ES-I3 (cell line): ENCODE measurements around the gene DNAH7.

ENCODE experiments used
- H3K36me3 ChIP-seq: 2 replicates; pipeline ENCODE4 v1.6.1; 2013; ENCODE audit warnings: mild to moderate bottlenecking, low read length, control low read depth, moderate library complexity; ENCODE audit not compliant: insufficient read depth
- H3K4me1 ChIP-seq: 2 replicates; pipeline ENCODE4 v1.6.1; 2013; ENCODE audit warnings: mild to moderate bottlenecking, control low read depth, low read length; ENCODE audit not compliant: insufficient read depth
- H3K9ac ChIP-seq: 2 replicates; pipeline ENCODE4 v1.6.1; 2013; ENCODE audit warnings: low read depth, mild to moderate bottlenecking, low read length, moderate library complexity
- H3K9me3 ChIP-seq: 2 replicates; pipeline ENCODE4 v1.6.1; 2013; ENCODE audit warnings: mild to moderate bottlenecking, low read length, moderate library complexity; ENCODE audit not compliant: control insufficient read depth, insufficient read depth

DNAH7 gene

DNA sequence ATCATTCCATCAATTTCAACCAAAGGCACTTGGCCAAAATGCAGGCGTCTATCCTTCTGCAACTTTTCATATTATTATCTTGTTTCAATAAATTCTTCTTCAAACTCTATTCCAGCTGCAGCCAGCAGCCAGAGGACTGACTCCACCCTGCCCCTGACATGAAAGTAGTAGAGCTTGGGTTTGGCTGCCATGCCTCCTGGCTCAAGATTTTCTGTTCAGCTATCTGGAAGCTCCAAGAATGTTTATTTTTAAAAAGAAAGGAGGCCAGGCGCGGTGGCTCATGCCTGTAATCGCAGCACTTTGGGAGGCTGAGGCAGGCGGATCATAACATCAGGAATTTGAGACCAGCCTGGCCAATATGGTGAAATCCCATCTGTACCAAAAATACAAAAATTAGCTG, 4.9 kb downstream of the DNAH7 start:
- Histone ChIP-seq H3K4me1 (peaks cover 7% of the 10 kb centered on the region; the same call in 1 of the 2 replicates), H3K9ac (no peak overlapping the region), H3K36me3 (no peaks in the 10 kb centered on the region), H3K9me3 (no peaks in the 10 kb centered on the region)

DNA sequence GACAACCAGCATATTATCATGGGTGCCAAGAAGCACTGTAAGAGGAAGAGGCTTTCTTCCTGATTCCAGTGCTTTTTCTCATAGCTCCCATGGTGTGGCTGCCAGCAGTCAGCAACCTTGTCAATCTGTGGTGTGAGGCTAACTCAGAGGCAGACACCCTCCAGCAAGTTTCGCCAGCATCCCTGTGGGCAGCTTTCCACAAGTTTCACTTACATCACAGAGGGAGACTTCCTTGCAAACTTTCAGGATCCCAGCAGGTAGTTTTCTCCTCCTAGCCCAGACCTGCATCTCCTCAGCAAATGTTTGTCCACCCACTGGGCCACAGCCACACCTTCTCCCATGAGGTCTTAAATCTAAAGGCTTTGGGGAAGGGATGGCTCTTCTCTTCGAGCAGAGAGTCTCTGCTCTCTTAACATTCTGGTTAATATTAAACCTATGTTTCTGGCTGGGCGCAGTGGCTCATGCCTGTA, 9.1 kb downstream of the DNAH7 start:
- Histone ChIP-seq H3K4me1 (peaks cover 7% of the 10 kb centered on the region; the same call in 1 of the 2 replicates), H3K9ac (no peak overlapping the region), H3K36me3 (no peaks in the 10 kb centered on the region), H3K9me3 (no peaks in the 10 kb centered on the region)

DNA sequence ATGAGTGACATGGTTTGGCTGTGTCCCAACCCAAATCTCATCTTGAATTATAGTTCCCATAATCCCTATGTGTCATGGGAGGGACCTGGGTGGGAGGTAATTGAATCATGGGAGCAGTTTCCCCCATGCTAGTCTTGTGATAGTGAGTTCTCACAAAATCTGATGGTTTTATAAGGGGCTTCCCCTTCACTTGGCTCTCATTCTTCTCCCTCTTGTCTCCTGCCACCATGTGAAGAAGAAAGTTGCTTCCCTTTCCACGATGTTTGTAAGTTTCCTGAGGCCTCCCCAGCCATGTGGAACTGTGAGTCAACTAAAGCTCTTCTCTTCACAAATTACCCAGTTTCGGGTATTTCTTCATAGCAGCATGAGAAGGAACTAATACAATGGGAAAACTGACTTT, 14.0 kb downstream of the DNAH7 start:
- Histone ChIP-seq H3K36me3 (no peaks in the 10 kb centered on the region), H3K9ac (no peak overlapping the region), H3K9me3 (no peaks in the 10 kb centered on the region), H3K4me1 (peaks cover 6% of the 10 kb centered on the region; the same call in 1 of the 2 replicates)

DNA sequence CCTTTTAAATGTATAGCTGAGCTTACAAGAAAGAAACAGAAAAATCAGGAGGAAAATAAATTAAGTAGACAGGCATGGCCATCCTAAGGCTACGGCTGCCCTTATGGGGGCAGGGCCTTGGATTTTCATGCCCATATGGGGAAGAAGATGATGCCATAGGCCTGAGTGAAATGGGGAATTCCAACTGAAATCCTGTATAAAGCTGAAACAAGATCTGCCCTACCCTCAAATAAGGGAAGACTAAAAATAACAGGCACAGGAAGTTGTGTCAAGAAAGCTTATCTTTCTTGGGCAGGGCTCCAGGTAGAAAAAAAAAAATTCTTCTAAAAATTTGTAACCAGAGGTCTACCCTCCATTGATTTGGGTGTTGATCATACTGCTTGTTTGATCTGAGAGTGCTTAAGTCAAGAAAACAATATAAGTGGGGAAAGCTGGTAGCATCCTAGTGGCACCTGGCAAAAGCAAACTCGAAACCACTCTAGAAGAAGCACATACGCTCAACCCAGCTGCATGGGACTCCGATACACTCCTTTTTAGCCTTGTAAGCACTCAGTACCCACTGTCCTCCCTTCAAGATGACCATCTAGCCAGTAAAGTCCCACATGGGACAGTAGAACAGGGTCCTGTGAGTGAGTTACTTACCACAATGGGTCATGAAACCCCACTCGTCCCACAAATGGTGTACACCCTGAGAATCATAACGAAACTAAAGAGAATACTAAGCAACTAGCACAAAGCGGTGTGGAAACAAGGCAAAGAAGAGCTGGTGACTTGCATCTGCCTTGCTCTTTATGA, 22.3 kb downstream of the DNAH7 start:
- Histone ChIP-seq H3K9me3 (no peaks in the 10 kb centered on the region), H3K36me3 (no peaks in the 10 kb centered on the region), H3K4me1 (no peaks in the 10 kb centered on the region), H3K9ac (no peak overlapping the region)

DNA sequence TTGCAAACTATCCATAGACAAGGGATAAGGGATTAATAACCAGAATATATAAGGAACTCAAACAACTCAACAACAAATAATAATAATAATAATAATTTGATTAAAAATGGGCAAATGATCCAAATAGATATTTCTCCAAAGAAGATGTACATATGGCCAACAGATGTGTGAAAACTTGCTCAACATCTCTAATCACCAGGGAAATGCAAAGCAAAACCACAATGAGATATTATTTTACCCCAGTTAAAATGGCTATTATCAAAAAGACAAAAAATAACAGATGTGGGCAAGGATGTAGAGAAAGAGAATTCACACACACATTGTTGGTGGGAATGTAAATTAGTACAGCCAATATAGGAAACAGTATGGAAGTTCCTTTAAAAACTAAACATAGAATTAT, 26.9 kb downstream of the DNAH7 start:
- Histone ChIP-seq H3K4me1 (no peaks in the 10 kb centered on the region), H3K36me3 (no peaks in the 10 kb centered on the region), H3K9me3 (no peaks in the 10 kb centered on the region), H3K9ac (no peak overlapping the region)

DNA sequence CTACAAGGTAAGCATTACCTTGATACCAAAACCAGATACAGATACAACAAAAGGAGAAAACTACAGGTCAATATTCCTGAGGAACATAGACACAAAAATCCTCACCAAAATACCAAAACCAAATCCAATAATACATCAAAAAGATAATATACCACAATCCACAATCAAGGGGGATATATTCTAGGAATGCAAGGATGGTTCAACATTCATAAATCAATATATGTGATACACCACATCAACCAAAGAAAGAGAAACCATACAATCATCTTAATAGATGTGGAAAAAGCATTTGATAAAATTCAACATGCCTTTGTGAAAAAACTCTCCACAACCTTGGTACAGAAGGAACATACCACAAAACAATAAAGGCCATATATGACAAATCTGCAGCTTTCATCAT, 28.4 kb downstream of the DNAH7 start:
- no peak overlapping the region for H3K9ac ChIP-seq
- H3K36me3 ChIP-seq: no peaks in the 10 kb centered on the region
- H3K4me1 ChIP-seq: no peaks in the 10 kb centered on the region
- H3K9me3 ChIP-seq: no peaks in the 10 kb centered on the region

DNA sequence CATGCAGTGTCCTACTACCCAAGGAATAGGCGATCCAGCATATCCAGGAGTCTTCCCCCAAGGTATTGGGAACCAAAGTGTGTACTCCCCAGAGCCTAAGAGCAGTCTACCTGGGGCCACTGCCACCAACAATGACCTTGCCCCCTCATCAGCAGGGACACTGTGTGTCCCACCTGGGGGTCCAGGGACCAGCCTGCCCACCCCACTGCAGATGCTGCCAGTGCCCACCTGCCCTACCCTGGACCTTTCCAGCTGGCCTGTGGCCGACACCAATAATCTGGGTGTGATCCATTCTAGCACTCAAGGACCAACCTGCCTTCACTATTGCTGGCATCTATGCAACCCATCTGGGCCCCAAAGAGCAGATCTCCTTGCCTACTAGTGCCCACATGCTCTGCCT, 32.2 kb downstream of the DNAH7 start:
- H3K4me1 ChIP-seq: no peaks in the 10 kb centered on the region
- no peaks in the 10 kb centered on the region for H3K9me3 ChIP-seq
- no peak overlapping the region for H3K9ac ChIP-seq
- no peaks in the 10 kb centered on the region for H3K36me3 ChIP-seq

DNA sequence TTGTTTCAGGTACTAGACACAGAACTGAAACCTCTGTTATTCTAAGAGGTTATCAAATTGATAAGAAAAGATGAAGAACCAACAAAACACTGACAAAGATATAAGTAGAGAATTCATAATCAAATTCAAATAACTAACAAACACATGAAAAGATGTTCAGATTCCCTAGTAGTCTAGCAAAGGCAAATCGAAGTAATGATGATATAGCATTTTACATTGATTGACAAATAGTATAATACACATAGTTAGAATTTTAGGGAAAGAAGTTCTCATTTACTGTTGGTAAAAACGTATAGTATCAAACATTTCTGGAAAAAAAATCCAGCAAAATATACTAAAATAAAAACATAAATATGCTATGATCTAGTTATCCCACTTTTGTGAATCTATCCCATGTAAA, 50.6 kb downstream of the DNAH7 start:
- no peaks in the 10 kb centered on the region for H3K36me3 ChIP-seq
- no peak overlapping the region for H3K9ac ChIP-seq
- H3K9me3 ChIP-seq: no peaks in the 10 kb centered on the region
- no peaks in the 10 kb centered on the region for H3K4me1 ChIP-seq

DNA sequence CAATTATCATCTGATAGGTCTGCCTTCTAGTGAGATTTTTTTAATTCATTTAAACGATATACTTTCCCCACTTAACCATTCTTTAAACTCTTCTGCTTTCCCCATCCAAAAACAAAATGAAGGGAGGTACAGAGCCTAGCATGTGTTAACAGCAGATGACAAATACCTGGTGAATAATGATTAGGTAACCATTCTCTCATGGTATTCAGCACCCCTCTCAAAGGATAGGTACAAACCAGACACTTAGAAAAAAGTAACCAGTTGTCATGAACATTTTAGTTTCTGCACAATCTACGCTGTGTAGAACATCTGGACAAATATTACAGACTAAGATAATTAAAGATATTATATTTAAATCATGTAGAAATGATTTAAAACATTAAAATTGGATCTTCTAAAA, 56.3 kb downstream of the DNAH7 start:
- no peaks in the 10 kb centered on the region for H3K9me3 ChIP-seq
- no peaks in the 10 kb centered on the region for H3K36me3 ChIP-seq
- no peaks in the 10 kb centered on the region for H3K4me1 ChIP-seq
- H3K9ac ChIP-seq: no peak overlapping the region

DNA sequence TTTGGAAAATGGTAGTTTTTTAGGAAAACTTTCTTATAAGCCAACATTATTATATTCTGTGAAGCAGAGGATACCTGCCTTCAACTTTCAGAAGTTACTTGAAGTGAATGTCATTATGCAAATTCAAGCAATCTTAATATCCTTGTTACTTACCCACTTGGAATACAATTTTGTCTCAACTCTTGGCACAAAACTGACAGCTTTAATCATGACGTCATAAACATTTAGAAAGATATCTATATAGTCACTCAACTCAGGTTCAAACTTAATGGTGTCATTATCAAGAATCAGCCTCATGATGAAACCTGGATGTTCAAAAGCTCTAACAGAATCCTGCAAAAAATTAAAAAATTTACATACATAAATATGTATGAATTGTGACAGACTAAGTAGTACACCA, 68.1 kb downstream of the DNAH7 start:
- no peaks in the 10 kb centered on the region for H3K9me3 ChIP-seq
- 0 out of 2 replicates have a peak, but pooled peaks cover under 1% of the 10 kb centered on the region for H3K4me1 ChIP-seq
- H3K36me3 ChIP-seq: no peaks in the 10 kb centered on the region
- no peak overlapping the region for H3K9ac ChIP-seq

DNA sequence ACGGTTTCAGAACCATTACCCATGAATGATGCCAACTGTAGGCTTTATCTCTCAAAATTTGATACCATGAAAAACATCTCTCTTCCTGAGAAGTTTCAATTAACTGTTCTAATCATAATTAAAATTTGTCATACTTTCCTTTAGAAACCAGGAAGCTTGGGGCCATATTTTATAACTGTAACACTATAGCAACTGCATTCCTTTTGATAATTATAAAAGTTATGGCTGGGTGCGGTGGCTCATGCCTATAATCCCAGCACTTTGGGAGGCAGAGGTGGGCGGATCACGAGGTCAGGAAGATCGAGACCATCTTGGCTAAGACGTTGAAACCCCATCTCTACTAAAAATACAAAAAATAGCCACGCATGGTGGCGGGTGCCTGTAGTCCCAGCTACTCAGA, 70.6 kb downstream of the DNAH7 start:
- Histone ChIP-seq H3K9ac (no peak overlapping the region), H3K9me3 (no peaks in the 10 kb centered on the region), H3K4me1 (0 out of 2 replicates have a peak, but pooled peaks cover 3% of the 10 kb centered on the region), H3K36me3 (no peaks in the 10 kb centered on the region)

DNA sequence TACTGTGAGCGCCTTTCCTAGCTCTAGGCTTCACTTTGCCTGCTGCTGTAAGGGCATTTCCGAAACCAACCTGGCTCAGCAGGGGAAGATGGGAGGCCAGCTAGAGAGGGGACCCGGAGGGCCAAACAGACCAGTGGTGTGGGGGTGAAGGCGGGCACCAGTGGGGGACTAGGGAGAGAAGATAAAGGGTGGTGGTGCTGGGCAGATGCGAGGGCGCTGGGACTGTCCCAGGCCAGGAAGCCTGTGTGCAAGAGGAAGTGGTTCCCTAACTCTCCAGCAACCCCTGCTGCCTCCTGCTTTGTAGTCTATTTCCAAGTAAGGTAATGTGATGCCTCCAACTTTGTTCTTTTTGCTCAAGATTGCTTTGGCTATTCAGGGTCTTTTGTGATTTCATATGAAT, 73.1 kb downstream of the DNAH7 start:
- Histone ChIP-seq H3K36me3 (no peaks in the 10 kb centered on the region), H3K4me1 (0 out of 2 replicates have a peak, but pooled peaks cover 3% of the 10 kb centered on the region), H3K9me3 (no peaks in the 10 kb centered on the region), H3K9ac (no peak overlapping the region)

DNA sequence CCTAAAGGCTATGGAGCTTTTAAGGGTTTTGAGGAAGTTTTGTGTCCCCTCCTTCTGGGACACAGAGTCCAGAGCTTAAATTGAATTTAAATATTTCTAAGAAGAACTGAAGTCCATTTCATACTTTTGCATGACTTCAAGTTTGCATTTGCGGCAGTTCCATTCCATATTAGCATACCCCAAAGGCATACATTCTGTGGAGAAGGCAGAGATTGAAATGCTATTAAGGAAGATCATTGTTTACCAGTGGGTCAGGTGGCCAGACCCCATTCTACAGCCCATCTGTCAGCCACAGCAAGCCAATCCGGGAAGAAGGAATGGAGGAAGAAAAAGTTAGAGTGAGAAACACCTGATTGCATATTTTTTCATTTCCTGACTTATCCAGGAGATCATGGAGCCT, 75.0 kb downstream of the DNAH7 start:
- no peaks in the 10 kb centered on the region for H3K9me3 ChIP-seq
- H3K9ac ChIP-seq: no peak overlapping the region
- H3K36me3 ChIP-seq: no peaks in the 10 kb centered on the region
- 0 out of 2 replicates have a peak, but pooled peaks cover 3% of the 10 kb centered on the region for H3K4me1 ChIP-seq

DNA sequence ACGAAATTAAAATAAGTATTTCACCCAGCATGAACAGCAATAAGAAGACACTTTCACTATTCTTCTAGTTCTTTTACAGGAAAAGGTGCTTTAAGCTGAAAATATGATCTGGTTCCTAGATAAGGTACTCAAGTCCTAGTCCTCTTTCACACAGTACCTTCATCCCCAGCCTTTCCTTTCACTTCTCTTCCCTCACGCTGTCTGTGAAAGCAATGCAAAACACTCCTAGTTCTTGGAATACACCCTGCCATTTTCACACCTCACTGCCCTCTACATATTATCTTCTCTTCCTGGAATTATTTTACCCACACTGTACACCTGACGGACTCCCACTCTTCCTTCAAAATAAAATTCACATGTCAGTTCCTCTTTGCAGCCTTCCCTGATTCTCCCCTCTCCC, 82.9 kb downstream of the DNAH7 start:
- H3K4me1 ChIP-seq: no peaks in the 10 kb centered on the region
- no peak overlapping the region for H3K9ac ChIP-seq
- H3K36me3 ChIP-seq: no peaks in the 10 kb centered on the region
- no peaks in the 10 kb centered on the region for H3K9me3 ChIP-seq

DNA sequence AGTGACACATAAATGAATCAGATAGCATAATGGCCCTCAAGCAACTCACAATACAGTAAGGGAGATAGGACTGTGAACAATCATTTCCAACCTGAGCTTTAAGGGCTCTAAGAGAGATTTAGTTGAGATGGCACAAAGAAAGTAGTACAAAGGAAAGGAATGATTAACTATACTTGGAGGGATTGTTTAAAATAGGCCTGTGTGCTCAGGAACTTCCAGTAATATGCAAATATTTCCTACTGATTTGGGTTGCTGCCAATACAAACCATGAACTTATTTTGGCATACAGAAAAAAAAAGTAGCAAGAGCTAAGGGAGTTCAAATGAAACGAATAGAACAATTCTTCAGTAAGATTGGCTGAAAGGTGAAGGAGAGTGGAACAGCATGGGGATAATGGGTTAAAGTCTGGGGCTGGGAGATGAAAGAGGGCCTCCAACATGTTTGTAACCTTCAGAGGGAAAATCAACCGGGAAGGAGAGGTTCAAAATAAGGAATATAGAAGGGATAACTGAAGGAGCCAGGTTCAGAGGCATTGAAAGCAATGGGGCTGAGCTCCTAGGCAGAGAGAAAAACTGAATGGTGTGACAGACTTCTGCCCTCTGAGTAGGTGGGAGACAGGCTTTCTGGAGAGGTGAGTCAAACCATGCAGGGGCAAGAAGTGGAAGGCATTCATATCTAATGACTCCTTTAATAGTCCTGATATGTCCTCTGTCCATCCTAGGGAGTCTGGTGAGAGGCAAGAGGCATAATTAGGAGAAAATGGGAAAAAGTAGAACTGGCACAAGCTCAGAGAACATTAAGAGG, 83.5 kb downstream of the DNAH7 start:
- Histone ChIP-seq H3K4me1 (no peaks in the 10 kb centered on the region), H3K9me3 (0 out of 2 replicates have a peak, but pooled peaks cover under 1% of the 10 kb centered on the region), H3K9ac (no peak overlapping the region), H3K36me3 (no peaks in the 10 kb centered on the region)
